AG04449 (cell line): ENCODE results near the gene RAD51B.

Experiments
- CTCF ChIA-PET: fragments of 350-600 bp; formaldehyde crosslinking; extraction: SDS; loops from one replicate; lab custom pipeline; 2021; ENCODE audit warnings: antibody characterized with exemption; lab: Yijun Ruan, JAX
- POLR2A ChIA-PET: fragments of 400-600, 350-600 bp; formaldehyde crosslinking; extraction: SDS; loops from one replicate; lab custom pipeline; 2020; ENCODE audit warnings: antibody characterized with exemption, inconsistent platforms; lab: Yijun Ruan, JAX
- DNase-seq: peaks from one replicate; pipeline ENCODE4 v3.0.0-alpha.2; 2010; ENCODE audit warnings: low read depth, low spot score
- H3K4me3 ChIP-seq: 2 replicates; pipeline ENCODE4 v1.5.1; 2011; ENCODE audit warnings: low read depth, mild to moderate bottlenecking, control low read depth, low read length
- TF ChIP-seq, protein P1 (sequence below): IDR thresholded peaks from one replicate; pipeline ENCODE4 v1.5.1; 2011; ENCODE audit warnings: mild to moderate bottlenecking, moderate library complexity, low read length, control low read depth, inconsistent platforms; ENCODE audit not compliant: insufficient read depth; ENCODE audit errors: missing control alignments

Gene RAD51B

DNA sequence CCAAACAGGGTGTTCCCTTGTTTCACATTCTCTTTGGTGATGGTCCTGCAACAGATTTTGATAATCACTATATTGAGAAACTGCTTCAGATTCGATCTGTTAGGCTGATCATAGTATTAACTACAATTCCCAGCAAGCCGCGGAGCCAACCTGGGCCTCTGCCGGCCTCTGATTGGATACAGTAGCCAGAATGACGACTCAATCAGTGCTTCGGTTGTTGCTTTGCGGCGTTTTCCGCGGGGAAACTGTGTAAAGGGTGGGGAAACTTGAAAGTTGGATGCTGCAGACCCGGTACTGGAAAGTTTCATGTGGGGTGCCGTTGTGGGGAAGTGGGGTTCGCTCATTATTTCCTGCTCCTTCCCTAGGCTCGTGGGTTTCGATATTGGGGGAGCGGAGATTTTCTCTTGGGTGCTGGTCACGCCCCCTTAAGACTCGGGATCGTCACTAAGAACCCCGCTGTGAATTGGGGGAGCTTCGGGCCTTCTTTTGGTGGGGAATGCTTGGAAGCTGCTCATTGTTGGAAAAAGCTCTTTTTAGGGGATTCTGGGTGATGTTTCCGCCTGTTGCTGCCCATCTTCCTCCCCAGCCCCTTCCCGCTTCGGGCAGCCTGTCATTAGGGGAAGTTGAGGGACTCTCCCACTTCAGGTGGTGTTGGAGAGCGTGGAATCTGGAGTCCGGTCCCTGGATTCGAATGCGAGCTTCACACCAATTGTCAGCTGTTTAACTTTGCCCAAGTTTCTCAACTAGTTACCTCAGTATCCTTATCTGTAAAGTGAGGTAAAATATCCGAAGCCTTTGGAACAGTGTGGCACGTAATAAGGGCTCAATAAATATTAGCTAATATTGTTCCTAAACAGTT lies at the start of gene RAD51B:
Gene RAD51B, plus strand, starts transcription at position 217 of the 859 bp plus-strand sequence.
- POLR2A ChIA-PET, result no interaction called here
- TF ChIP-seq, protein P1, sequence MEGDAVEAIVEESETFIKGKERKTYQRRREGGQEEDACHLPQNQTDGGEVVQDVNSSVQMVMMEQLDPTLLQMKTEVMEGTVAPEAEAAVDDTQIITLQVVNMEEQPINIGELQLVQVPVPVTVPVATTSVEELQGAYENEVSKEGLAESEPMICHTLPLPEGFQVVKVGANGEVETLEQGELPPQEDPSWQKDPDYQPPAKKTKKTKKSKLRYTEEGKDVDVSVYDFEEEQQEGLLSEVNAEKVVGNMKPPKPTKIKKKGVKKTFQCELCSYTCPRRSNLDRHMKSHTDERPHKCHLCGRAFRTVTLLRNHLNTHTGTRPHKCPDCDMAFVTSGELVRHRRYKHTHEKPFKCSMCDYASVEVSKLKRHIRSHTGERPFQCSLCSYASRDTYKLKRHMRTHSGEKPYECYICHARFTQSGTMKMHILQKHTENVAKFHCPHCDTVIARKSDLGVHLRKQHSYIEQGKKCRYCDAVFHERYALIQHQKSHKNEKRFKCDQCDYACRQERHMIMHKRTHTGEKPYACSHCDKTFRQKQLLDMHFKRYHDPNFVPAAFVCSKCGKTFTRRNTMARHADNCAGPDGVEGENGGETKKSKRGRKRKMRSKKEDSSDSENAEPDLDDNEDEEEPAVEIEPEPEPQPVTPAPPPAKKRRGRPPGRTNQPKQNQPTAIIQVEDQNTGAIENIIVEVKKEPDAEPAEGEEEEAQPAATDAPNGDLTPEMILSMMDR, result no peak

GRCh38 chr14:67773844-67774377 lies 45.7 kb upstream of the RAD51B start:
- TF ChIP-seq, protein P1, result no peak
- ChIA-PET POLR2A (no interaction called here), CTCF (no interaction called here)
- H3K4me3 ChIP-seq, result no peak overlapping the region
- DNase-seq, result no peak

More for the DNA sequence above, at the start of gene RAD51B:
- no peak for DNase-seq
- CTCF ChIA-PET, result interaction anchor here (1.4 to 1.5 kb wide), 2 partner anchors 13 to 17 kb away, joined by 3 to 4 read pairs; no protein-coding TSS in a partner anchor
- H3K4me3 ChIP-seq, result peak within 1 kb of the TSS; percentile 90

DNA sequence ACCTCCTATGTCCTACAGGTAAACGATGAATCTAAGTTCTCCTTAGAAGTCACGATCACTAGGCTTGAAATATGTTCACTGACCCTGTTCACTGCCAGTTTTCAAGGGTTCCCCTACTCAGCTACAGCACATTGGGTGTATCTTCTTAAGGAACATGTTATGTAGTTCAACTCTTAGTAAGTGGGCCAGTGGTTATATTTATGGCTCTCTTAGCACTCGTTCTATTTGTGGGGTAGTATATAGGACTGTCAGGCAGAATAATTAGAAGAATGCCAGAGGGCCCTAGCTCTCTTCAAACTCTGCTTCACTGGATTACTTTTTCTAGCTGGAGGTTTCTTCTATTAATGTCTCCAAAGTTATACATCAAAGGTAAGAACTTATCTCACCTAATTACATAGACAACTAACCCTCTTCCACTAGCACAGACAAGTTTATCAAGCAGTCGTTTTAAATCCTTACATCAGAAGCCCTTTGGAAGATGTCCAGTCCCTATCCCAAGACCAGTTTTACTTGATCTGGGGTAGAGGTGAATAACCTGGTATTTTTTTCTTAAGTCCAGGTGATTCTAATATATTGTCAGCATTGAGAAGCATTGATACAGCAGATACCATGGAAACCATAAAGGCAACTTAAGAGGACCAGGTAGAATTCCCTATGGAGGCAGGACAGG lies 42.8 kb upstream of the RAD51B start:
- ChIA-PET CTCF (interaction anchor here (0.7 to 1.3 kb wide), 2 partner anchors 9 to 31 kb away, joined by 3 to 4 read pairs; no protein-coding TSS in a partner anchor), POLR2A (no interaction called here)
- H3K4me3 ChIP-seq, result no peak overlapping the region
- TF ChIP-seq, protein P1, result no peak
- DNase-seq, result no peak

DNA sequence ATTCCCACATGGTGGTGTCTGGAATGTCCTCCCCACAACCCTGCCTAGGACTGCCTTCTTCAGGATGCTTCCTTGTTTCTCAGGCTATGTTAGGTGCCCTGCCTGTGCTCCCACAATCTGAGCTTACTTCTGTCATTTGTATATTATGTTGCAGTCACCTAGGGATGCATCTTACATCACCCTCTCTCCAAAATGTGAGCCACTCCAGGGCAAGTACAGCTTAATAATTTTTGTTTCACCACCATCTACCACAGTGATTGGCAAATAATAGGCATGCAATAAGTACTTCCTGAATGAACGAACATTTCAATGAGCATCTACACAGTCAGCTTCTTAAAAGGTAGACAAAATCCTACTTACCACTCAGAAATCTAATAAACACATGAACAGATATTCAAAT lies 40.8 kb upstream of the RAD51B start:
- TF ChIP-seq, protein P1, result no peak
- ChIA-PET POLR2A (no interaction called here), CTCF (no interaction called here)
- no peak for DNase-seq
- no peak overlapping the region for H3K4me3 ChIP-seq

- TF ChIP-seq, protein P1, result no peak
- CTCF ChIA-PET, result no interaction called here
- POLR2A ChIA-PET, result no interaction called here
- H3K4me3 ChIP-seq, result no peak overlapping the region
- no peak for DNase-seq
Measured at GRCh38 chr14:67782090-67782489, 37.5 kb upstream of the RAD51B start.

DNA sequence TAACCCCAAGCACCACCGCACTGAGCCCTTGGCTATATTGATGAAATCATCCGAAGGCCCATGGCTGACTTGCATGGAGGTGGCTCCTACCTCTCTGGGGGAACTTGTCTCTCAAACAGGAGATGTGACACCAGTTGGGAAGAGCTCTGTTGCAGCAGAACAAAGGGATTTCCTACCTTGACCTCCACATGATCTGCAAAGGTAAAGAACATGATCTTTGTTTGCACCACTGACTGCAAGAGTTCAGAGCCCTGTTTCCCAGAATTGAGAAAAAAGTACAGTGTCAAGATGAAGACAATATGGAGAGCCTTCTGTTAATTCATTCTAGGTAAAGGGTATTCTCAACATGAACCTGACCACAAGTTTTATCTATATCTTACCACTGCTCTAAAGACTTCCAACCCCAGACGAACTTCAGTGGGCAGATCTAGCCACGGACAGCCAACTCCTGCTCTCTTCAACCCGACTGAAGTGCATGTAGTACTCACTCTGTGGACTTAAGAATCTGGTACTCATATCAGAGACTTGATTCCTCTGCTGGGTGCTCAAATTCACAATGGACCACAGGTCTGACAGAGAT lies 35.2 kb upstream of the RAD51B start:
- DNase-seq, result no peak
- POLR2A ChIA-PET, result no interaction called here
- no peak overlapping the region for H3K4me3 ChIP-seq
- TF ChIP-seq, protein P1, result no peak
- CTCF ChIA-PET, result no interaction called here
